Esophagus squamous epithelium (tissue), 5 donors: Measurements from ENCODE around the gene TSPAN15. TPM values are rescaled to one million over a fixed set of nuclear protein-coding genes. Genes with fewer than 3 reads are reported as not detected.

Source experiments
- DNase-seq: peaks from one replicate; lab custom pipeline; 2025; lab: John Stamatoyannopoulos, UW
- H3K27ac ChIP-seq, 4 donors: fragments of 200-600 bp; sonication (generic); one replicate each; pipeline ENCODE4 v1.5.1; 2016 to 2019; ENCODE audit warnings: mild to moderate bottlenecking in 1 of 4
- H3K27me3 ChIP-seq, 4 donors: fragments of 200-600 bp; sonication (generic); 1 replicate in 3 of 4; 2 replicates in 1 of 4; pipeline versions ENCODE4 v1.5.1 to v1.6.0; 2017 to 2021; ENCODE audit warnings: antibody characterized with exemption in 1 of 4
- H3K36me3 ChIP-seq, 3 donors: fragments of 200-600 bp; sonication (generic); one replicate each; pipeline ENCODE4 v1.5.1; 2016 to 2019
- H3K4me1 ChIP-seq, 3 donors: fragments of 200-600 bp; sonication (generic); one replicate each; pipeline ENCODE4 v1.5.1; 2017 to 2019
- H3K4me3 ChIP-seq, 4 donors: fragments of 200-600 bp; sonication (generic); 1 replicate in 3 of 4; 2 replicates in 1 of 4; pipeline ENCODE4 v1.5.1; 2016 to 2019; ENCODE audit warnings: mild to moderate bottlenecking in 2 of 4, moderate library complexity in 1 of 4
- H3K9me3 ChIP-seq, 3 donors: fragments of 200-600 bp; sonication (generic); one replicate each; pipeline ENCODE4 v1.5.1; 2016 to 2019
- CTCF ChIP-seq, 6 experiments: fragments of 450-650 bp in 4 of 6; fragments of 200-600 bp in 2 of 6; sonication (generic) in 2 of 6; IDR thresholded peaks; one replicate each; pipeline ENCODE4 v1.5.1; 2016 to 2019; ENCODE audit warnings: antibody characterized with exemption in 6 of 6, mild to moderate bottlenecking in 4 of 6, moderate library complexity in 4 of 6
- POLR2A ChIP-seq, 4 donors: fragments of 450-650 bp; IDR thresholded peaks; one replicate each; pipeline ENCODE4 v1.6.1; 2017; ENCODE audit warnings: antibody characterized with exemption in 4 of 4, mild to moderate bottlenecking in 4 of 4, moderate library complexity in 3 of 4
- WGBS, 2 donors: methylation state at CpG; one replicate each; pipeline ENCODE4 v1.1.5; 2018; 5-methylcytosine and 5-hydroxymethylcytosine counted together
- intact Hi-C: fragments of 100-400 bp; cut with DNase I; formaldehyde crosslinking; loops from one replicate; pipeline ENCODE4 v1.15.0; 2022
- total RNA-seq, 4 donors: library from RNA; depleted of rRNA; stranded (reverse); fragments of >200 nt; gene quantifications; one replicate each; pipeline ENCODE4 v1.1.0, GENCODE V29; 2016
- donor health status: DM: yes; HTN: yes; CAD: no.

TSPAN15 gene
- total RNA-seq, 4 donors from 2014 or later = 3.6 to 24.0 (median 18.5) TPM

GRCh38 chr10:69415951-69416350 is 35.3 kb upstream of the TSPAN15 start:
- no peak for DNase-seq
- Histone ChIP-seq H3K36me3 (no peaks in the 10 kb centered on the region), H3K4me3 (peak overlapping the region in 3 of 4 donors; percentile 23 to 58 (median 34)), H3K9me3 (no peaks in the 10 kb centered on the region), H3K27ac (peak overlapping the region in 3 of 4 donors; percentile 62 to 94 (median 76)), H3K4me1 (peaks cover 0 to 30% (median 5%) of the 10 kb centered on the region in 3 donors), H3K27me3 (no peaks in the 10 kb centered on the region)
- intact Hi-C loops = loop anchor here (5.0 to 10.0 kb wide), 2 partner anchors 81 to 219 kb away; partner anchors contain the start of gene FAM241B
- TF ChIP-seq POLR2A (IDR thresholded peaks at IDR 0.05) (no peak), CTCF (IDR thresholded peaks at IDR 0.05) (no peak)
- 81 to 89% methylated on average over 8 to 10 of the region's 10 CpGs for WGBS, 2 donors

- peak within 1 kb of the TSS; percentile 33 to 94 (median 69) for H3K27ac ChIP-seq
- intact Hi-C loops = loop anchor here (5.0 to 10.0 kb wide), 2 partner anchors 81 to 218 kb away; partner anchors contain the start of gene FAM241B
- WGBS, 2 donors = 49 to 51% methylated on average over 2 to 4 of the region's 10 CpGs
These were observed 34.6 kb upstream of the TSPAN15 start, which contains the start of gene TACR2 for GRCh38 chr10:69416695-69417094. TACR2 (minus strand) TSS chr10:69416918; CDS start chr10:69416323, 595 bp downstream.

DNA sequence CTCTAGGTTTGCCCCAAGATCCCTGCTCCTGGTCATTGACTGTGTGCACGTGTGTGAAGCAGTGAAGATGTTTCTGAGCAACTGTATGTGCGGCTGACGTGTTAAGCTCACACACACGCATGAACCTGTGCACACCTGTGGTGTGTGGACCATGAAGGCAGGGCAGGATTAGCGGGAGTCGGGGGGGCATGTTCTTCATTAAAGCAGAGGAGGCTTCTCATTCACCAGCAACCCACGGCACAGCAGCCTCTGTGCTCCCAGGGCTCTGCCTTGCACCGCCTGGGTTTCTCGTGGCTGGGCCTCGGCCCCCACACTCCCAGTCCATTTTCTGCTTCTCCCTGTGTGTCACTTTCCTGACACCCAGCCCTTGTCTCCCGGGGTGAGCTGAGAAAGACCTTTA is 33.7 kb upstream of the TSPAN15 start:
- H3K27me3 ChIP-seq = no peaks in the 10 kb centered on the region
- no peak for TF ChIP-seq CTCF (IDR thresholded peaks at IDR 0.05)
- no peak for TF ChIP-seq POLR2A (IDR thresholded peaks at IDR 0.05)
- H3K4me1 ChIP-seq = peaks cover 0 to 25% (median 0%) of the 10 kb centered on the region in 3 donors
- peak overlapping the region; percentile 33 to 94 (median 68) for H3K27ac ChIP-seq
- DNase-seq = no peak
- 63 to 82% methylated on average over 3 to 10 of the region's 11 CpGs for WGBS, 2 donors
- H3K9me3 ChIP-seq = no peaks in the 10 kb centered on the region
- H3K36me3 ChIP-seq = no peaks in the 10 kb centered on the region
- intact Hi-C loops = loop anchor here (5.0 to 10.0 kb wide), 2 partner anchors 80 to 217 kb away; partner anchors contain the start of gene FAM241B
- peak overlapping the region in 2 of 4 donors; percentile 34 to 58 for H3K4me3 ChIP-seq

More at GRCh38 chr10:69416695-69417094, 34.6 kb upstream of the TSPAN15 start, which contains the start of gene TACR2:
- H3K9me3 ChIP-seq = no peaks in the 10 kb centered on the region
- peaks cover 0 to 25% (median 0%) of the 10 kb centered on the region in 3 donors for H3K4me1 ChIP-seq
- TF ChIP-seq CTCF (IDR thresholded peaks at IDR 0.05) = no peak
- peak in 2 of 4 donors; percentile 23 to 24 for TF ChIP-seq POLR2A (IDR thresholded peaks at IDR 0.05)
- no peaks in the 10 kb centered on the region for H3K27me3 ChIP-seq
- H3K4me3 ChIP-seq = peak within 1 kb of the TSS in 3 of 4 donors; percentile 23 to 58 (median 34)
- no peaks in the 10 kb centered on the region for H3K36me3 ChIP-seq
- no peak for DNase-seq

- peak overlapping the region; percentile 15 to 94 (median 68) for H3K27ac ChIP-seq
- H3K4me1 ChIP-seq = peaks cover 0 to 19% (median 0%) of the 10 kb centered on the region in 3 donors
- H3K27me3 ChIP-seq = no peaks in the 10 kb centered on the region
- DNase-seq = no peak
- peak overlapping the region in 1 of 4 donors; percentile 58 for H3K4me3 ChIP-seq
- H3K9me3 ChIP-seq = no peaks in the 10 kb centered on the region
- TF ChIP-seq POLR2A (IDR thresholded peaks at IDR 0.05) (no peak), CTCF (IDR thresholded peaks at IDR 0.05) (no peak)
- H3K36me3 ChIP-seq = no peaks in the 10 kb centered on the region
- intact Hi-C loops = loop anchor here (5.0 to 10.0 kb wide), 2 partner anchors 79 to 217 kb away; partner anchors contain the start of gene FAM241B
- WGBS, 2 donors = 57 to 64% methylated on average over 6 to 7 of the region's 8 CpGs
These were observed 33.1 kb upstream of the TSPAN15 start for GRCh38 chr10:69418052-69418752.
